GM21528 (cell line): ENCODE measurements around the gene MATK.
"Not testable (repeated sequence)": the region's sequence is repeated elsewhere in the genome, so short reads cannot be mapped to it uniquely, and the experiment has no call there.

Source experiments
- ATAC-seq: cut with Tn5 transposase; IDR thresholded peaks from one replicate; pipeline ENCODE4 v1.9.1; 2021; ENCODE audit warnings: mild to moderate bottlenecking, moderate library complexity; ENCODE audit not compliant: unreplicated experiment, low FRiP score

The MATK gene

GRCh38 chr19:3816566-3817218, 30.5 kb upstream of the MATK start:
- no peak for ATAC-seq

GRCh38 chr19:3816148-3816547, 30.0 kb upstream of the MATK start:
- not testable (repeated sequence) for ATAC-seq

- no peak for ATAC-seq
Observed at GRCh38 chr19:3814648-3815047, 28.5 kb upstream of the MATK start.

- no peak for ATAC-seq
Observed at GRCh38 chr19:3813473-3814392, 27.6 kb upstream of the MATK start.

GRCh38 chr19:3810708-3811355, 24.7 kb upstream of the MATK start:
- ATAC-seq, result no peak

- no peak for ATAC-seq
Observed at GRCh38 chr19:3809881-3810707, 23.9 kb upstream of the MATK start.

- no peak for ATAC-seq
Observed at GRCh38 chr19:3808420-3809143, 22.4 kb upstream of the MATK start.

- no peak for ATAC-seq
Observed at GRCh38 chr19:3807574-3808354, 21.6 kb upstream of the MATK start.

GRCh38 chr19:3807131-3807480, 20.9 kb upstream of the MATK start:
- ATAC-seq, result no peak

- ATAC-seq, result no peak
Observed at GRCh38 chr19:3805859-3806258, 19.7 kb upstream of the MATK start.

- ATAC-seq, result no peak
Observed at GRCh38 chr19:3804429-3804828, 18.2 kb upstream of the MATK start.

- ATAC-seq, result no peak
Observed at GRCh38 chr19:3803986-3804385, 17.8 kb upstream of the MATK start.

- no peak for ATAC-seq
Observed at GRCh38 chr19:3803114-3803888, 17.1 kb upstream of the MATK start.

- ATAC-seq, result no peak
Observed at GRCh38 chr19:3801412-3802096, 15.4 kb upstream of the MATK start.

GRCh38 chr19:3800996-3801395, 14.8 kb upstream of the MATK start:
- ATAC-seq, result no peak

- no peak for ATAC-seq
Observed at GRCh38 chr19:3798137-3798536, 12.0 kb upstream of the MATK start.

GRCh38 chr19:3796358-3796757, 10.2 kb upstream of the MATK start:
- no peak for ATAC-seq

- ATAC-seq, result no peak
Observed at GRCh38 chr19:3793799-3794198, 7.6 kb upstream of the MATK start.
